Hepatocyte (in vitro differentiated cells): ENCODE data around the gene OR2A5. TPM values are rescaled to one million over a fixed set of nuclear protein-coding genes. Genes with fewer than 3 reads are reported as not detected.
"Not testable (repeated sequence)": the region's sequence is repeated elsewhere in the genome, so short reads cannot be mapped to it uniquely, and the experiment has no call there.

Experiments
- DNase-seq: peaks from one replicate; pipeline ENCODE4 v3.0.0-alpha.2; 2016; ENCODE audit warnings: low spot score
- H2AFZ ChIP-seq: fragments of 200-600 bp; sonication (generic); 2 replicates; pipeline ENCODE4 v1.6.0; 2016; ENCODE audit warnings: antibody characterized with exemption, mild to moderate bottlenecking
- H3K27ac ChIP-seq: fragments of 200-600 bp; sonication (generic); 2 replicates; pipeline ENCODE4 v1.5.1; 2016; ENCODE audit warnings: mild to moderate bottlenecking
- H3K27me3 ChIP-seq: fragments of 200-600 bp; sonication (generic); 2 replicates; pipeline ENCODE4 v1.6.1; 2016
- H3K36me3 ChIP-seq: fragments of 200-600 bp; sonication (generic); replicated peaks from 2 replicates; pipeline ENCODE4 v1.5.1; 2016; ENCODE audit warnings: low read depth; ENCODE audit not compliant: insufficient read depth
- H3K4me1 ChIP-seq: fragments of 200-600 bp; sonication (generic); 2 replicates; pipeline ENCODE4 v1.5.1; 2016; ENCODE audit warnings: mild to moderate bottlenecking, moderate library complexity; ENCODE audit not compliant: insufficient read depth
- H3K4me2 ChIP-seq: fragments of 200-600 bp; sonication (generic); 2 replicates; pipeline ENCODE4 v1.6.0; 2016
- H3K4me3 ChIP-seq: fragments of 200-600 bp; sonication (generic); 2 replicates; pipeline ENCODE4 v1.5.1; 2016; ENCODE audit warnings: mild to moderate bottlenecking
- H3K79me2 ChIP-seq: fragments of 200-600 bp; sonication (generic); 2 replicates; pipeline ENCODE4 v1.6.0; 2017; ENCODE audit warnings: mild to moderate bottlenecking
- H3K9me2 ChIP-seq: fragments of 200-600 bp; sonication (generic); replicated peaks from 2 replicates; pipeline ENCODE4 v1.6.0; 2017; ENCODE audit warnings: mild to moderate bottlenecking; ENCODE audit not compliant: insufficient read depth
- H3K9me3 ChIP-seq: fragments of 200-600 bp; sonication (generic); 2 replicates; pipeline ENCODE4 v1.5.1; 2016; ENCODE audit warnings: low read depth, mild to moderate bottlenecking
- H4K20me1 ChIP-seq: fragments of 200-600 bp; sonication (generic); 2 replicates; pipeline ENCODE4 v1.6.0; 2016; ENCODE audit warnings: mild to moderate bottlenecking; ENCODE audit not compliant: insufficient read depth, poor library complexity, severe bottlenecking
- EZH2 ChIP-seq: fragments of 200-600 bp; sonication (generic); IDR thresholded peaks from 2 replicates; pipeline ENCODE4 v1.6.1; 2016; ENCODE audit warnings: antibody characterized with exemption, mild to moderate bottlenecking, borderline replicate concordance
- EZH2phosphoT487 ChIP-seq: fragments of 200-600 bp; sonication (generic); IDR thresholded peaks from one replicate; pipeline ENCODE4 v1.6.1; 2018; ENCODE audit warnings: antibody characterized with exemption, mild to moderate bottlenecking, low read depth, moderate library complexity; ENCODE audit not compliant: unreplicated experiment, severe bottlenecking
- WGBS: methylation state at CpG from one replicate; pipeline ENCODE4 v1.1.6; 2016; ENCODE audit warnings: low lambda C conversion rate; ENCODE audit errors: missing lambda C conversion rate; 5-methylcytosine and 5-hydroxymethylcytosine counted together
- polyA plus RNA-seq: library from polyadenylated mRNA; unstranded; fragments of >200 nt; fragmentation: Nextera tagmentation; extraction: Ambion mirVana; gene quantifications from 2 replicates; pipeline ENCODE4 v1.2.1, GENCODE V29; 2016
- total RNA-seq: library from RNA; depleted of rRNA; stranded (reverse); fragments of >200 nt; gene quantifications from 2 replicates; pipeline ENCODE4 v1.2.3, GENCODE V29; 2014
- TF ChIP-seq, protein P1 (sequence below): fragments of 200-600 bp; sonication (generic); IDR thresholded peaks from 2 replicates; pipeline ENCODE4 v1.5.1; 2016; ENCODE audit warnings: antibody characterized with exemption, mild to moderate bottlenecking; ENCODE audit not compliant: poor library complexity

The OR2A5 gene
- total and polyA plus RNA-seq, 2 experiments from 2014 or later: 0.10 to 0.77 TPM

DNA sequence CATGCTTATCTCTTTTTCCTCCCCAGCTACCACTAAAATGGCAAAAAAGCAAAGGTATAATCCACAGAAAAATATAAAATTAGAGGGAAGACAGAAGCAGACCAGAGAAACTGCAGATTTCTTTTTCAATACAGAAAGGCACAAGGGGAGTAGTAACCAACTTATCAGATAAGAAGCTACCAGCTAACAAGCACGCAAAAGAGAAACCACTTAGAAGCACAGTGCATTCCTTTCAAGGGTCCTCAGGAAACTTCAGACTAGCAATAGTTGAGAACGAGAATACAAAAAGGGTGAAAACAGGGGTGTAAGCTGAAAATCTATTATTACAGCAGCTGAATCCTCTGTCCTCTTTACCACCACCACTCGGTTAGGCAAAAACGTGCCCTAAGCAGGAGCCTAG, 9.9 kb upstream of the OR2A5 start:
- H2AFZ ChIP-seq: no peak overlapping the region
- DNase-seq: no peak
- TF ChIP-seq EZH2phosphoT487 (no peak), EZH2 (no peak)
- H3K79me2 ChIP-seq: no peaks in the 10 kb centered on the region
- 57% methylated on average over 4 of the region's 4 CpGs for WGBS
- no peaks in the 10 kb centered on the region for H3K36me3 ChIP-seq
- no peaks in the 10 kb centered on the region for H3K9me2 ChIP-seq
- H3K27ac ChIP-seq: no peak overlapping the region
- H3K4me1 ChIP-seq: peaks cover 1% of the 10 kb centered on the region
- no peak overlapping the region for H3K4me2 ChIP-seq
- H4K20me1 ChIP-seq: no peaks in the 10 kb centered on the region
- H3K27me3 ChIP-seq: no peaks in the 10 kb centered on the region
- no peak overlapping the region for H3K4me3 ChIP-seq
- no peaks in the 10 kb centered on the region for H3K9me3 ChIP-seq

DNA sequence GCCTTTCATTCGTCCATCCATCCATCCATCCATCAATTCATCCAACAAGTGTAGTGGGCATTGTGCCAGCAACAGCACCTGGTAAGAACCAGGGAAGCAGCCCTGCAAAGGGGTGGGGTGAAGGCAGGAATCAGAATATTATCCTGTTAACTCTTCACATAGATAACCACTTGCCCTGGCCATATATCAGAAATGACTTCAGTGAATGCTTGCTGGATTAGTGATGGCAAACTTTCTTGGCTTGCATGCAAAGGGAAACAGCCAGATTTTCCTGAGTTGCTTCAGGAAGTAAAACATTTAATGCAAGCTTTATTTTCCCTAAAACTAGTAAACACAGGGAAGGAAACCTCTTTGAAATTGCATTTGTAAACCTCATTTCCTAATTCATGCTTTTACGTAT, 743 bp downstream of the OR2A5 start:
- Histone ChIP-seq H3K4me1 (peaks cover 13% of the 10 kb centered on the region), H2AFZ (no peak overlapping the region), H3K27me3 (no peaks in the 10 kb centered on the region), H3K79me2 (no peaks in the 10 kb centered on the region), H3K36me3 (no peaks in the 10 kb centered on the region), H3K4me2 (peak overlapping the region; percentile 55), H3K27ac (peak overlapping the region; percentile 63), H4K20me1 (no peaks in the 10 kb centered on the region), H3K9me2 (no peaks in the 10 kb centered on the region), H3K9me3 (no peaks in the 10 kb centered on the region), H3K4me3 (no peak overlapping the region)
- DNase-seq: no peak
- WGBS: 74% methylated on average over 2 of the region's 2 CpGs
- TF ChIP-seq, protein P1, sequence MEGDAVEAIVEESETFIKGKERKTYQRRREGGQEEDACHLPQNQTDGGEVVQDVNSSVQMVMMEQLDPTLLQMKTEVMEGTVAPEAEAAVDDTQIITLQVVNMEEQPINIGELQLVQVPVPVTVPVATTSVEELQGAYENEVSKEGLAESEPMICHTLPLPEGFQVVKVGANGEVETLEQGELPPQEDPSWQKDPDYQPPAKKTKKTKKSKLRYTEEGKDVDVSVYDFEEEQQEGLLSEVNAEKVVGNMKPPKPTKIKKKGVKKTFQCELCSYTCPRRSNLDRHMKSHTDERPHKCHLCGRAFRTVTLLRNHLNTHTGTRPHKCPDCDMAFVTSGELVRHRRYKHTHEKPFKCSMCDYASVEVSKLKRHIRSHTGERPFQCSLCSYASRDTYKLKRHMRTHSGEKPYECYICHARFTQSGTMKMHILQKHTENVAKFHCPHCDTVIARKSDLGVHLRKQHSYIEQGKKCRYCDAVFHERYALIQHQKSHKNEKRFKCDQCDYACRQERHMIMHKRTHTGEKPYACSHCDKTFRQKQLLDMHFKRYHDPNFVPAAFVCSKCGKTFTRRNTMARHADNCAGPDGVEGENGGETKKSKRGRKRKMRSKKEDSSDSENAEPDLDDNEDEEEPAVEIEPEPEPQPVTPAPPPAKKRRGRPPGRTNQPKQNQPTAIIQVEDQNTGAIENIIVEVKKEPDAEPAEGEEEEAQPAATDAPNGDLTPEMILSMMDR: no peak
- no peak for TF ChIP-seq EZH2phosphoT487
- TF ChIP-seq EZH2: no peak

DNA sequence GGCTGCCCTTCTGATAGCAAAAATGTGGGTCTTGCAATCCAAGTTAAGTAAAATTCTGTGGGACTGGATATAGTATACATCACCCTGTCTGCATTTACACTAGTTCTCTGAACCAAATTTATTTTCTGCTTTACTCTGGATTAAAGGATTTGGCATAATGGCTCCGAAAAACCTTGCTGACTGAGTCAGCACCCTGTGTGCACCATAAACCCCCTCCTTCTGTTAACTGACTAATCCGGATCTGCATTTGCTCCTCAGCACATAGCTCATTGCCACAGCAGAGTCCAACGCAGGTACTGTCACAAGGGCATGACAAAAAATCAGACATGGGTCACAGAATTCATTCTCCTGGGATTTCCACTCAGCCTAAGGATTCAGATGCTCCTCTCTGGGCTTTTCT, 1.3 kb downstream of the OR2A5 start:
- no peaks in the 10 kb centered on the region for H3K9me2 ChIP-seq
- H3K27me3 ChIP-seq: no peaks in the 10 kb centered on the region
- no peaks in the 10 kb centered on the region for H3K79me2 ChIP-seq
- H2AFZ ChIP-seq: no peak overlapping the region
- peak; percentile 43 for DNase-seq
- WGBS: 30% methylated on average over 3 of the region's 3 CpGs
- H3K27ac ChIP-seq: peak overlapping the region; percentile 63
- H3K36me3 ChIP-seq: no peaks in the 10 kb centered on the region
- no peak overlapping the region for H3K4me3 ChIP-seq
- peak overlapping the region; percentile 55 for H3K4me2 ChIP-seq
- peaks cover 13% of the 10 kb centered on the region for H3K4me1 ChIP-seq
- H3K9me3 ChIP-seq: no peaks in the 10 kb centered on the region
- H4K20me1 ChIP-seq: no peaks in the 10 kb centered on the region
- TF ChIP-seq EZH2phosphoT487 (no peak), EZH2 (no peak)
- TF ChIP-seq, protein P1: no peak

DNA sequence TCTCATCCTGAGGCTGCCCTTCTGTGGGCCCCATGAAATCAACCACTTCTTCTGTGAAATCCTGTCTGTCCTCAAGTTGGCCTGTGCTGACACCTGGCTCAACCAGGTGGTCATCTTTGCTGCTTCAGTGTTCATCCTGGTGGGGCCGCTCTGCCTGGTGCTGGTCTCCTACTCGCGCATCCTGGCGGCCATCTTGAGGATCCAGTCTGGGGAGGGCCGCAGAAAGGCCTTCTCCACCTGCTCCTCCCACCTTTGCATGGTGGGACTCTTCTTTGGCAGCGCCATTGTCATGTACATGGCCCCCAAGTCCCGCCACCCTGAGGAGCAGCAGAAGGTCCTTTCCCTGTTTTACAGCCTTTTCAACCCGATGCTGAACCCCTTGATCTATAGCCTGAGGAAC, 2.1 kb downstream of the OR2A5 start:
- H3K79me2 ChIP-seq, H2AFZ ChIP-seq, DNase-seq, H3K9me2 ChIP-seq, H3K27ac ChIP-seq, H3K4me2 ChIP-seq, H4K20me1 ChIP-seq, H3K36me3 ChIP-seq, H3K9me3 ChIP-seq, H3K27me3 ChIP-seq, H3K4me3 ChIP-seq: not testable (repeated sequence)
- WGBS: 94% methylated on average over 8 of the region's 8 CpGs
- H3K4me1 ChIP-seq: peaks cover 13% of the 10 kb centered on the region
